ENCODE results near the gene REPIN1.

The REPIN1 gene

DNA sequence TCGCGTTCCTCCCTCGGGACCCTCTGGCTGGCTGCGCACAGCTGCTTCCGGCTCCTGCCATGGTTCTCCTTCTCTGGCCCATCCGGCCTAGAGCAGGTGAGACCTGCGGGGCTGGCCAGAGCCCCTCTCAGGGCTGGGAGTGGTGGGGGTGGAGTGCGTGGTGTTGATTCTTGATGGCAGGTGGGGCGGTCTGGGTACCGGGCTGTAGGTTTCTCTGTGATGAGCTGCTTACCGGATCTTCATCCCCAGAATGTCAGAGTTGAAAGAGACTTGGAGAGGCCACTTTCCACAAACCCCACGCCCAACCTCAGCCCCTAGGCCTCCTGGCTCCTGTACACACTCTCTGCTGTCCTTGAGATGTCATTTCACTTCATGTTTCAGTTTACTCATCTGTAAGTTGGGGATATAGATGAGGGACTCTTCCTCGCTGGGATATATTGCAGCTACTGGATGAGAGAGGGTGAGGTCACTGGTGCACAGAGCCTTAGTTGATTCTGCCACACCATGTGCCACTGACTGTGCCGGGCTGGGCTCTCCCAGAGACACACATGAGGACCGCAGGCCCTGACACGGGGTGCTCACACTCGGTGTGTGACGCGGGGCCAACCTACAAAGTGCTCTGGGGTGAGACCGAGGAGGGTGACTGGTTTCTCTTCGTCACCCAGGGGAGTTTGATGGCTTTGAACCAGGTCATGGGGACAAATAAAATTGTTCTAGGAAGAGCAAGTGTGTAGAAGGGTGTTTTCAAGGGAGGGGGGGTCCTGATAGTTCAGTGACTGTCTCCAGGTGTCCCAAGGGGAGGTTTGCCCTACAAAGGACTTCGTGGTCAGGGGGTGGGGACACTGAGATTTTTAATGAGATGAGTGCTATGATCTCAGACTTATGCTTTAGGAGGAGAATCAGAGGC is 40.0 kb downstream of the REPIN1 start:
- DNase-seq, result no peak

DNA sequence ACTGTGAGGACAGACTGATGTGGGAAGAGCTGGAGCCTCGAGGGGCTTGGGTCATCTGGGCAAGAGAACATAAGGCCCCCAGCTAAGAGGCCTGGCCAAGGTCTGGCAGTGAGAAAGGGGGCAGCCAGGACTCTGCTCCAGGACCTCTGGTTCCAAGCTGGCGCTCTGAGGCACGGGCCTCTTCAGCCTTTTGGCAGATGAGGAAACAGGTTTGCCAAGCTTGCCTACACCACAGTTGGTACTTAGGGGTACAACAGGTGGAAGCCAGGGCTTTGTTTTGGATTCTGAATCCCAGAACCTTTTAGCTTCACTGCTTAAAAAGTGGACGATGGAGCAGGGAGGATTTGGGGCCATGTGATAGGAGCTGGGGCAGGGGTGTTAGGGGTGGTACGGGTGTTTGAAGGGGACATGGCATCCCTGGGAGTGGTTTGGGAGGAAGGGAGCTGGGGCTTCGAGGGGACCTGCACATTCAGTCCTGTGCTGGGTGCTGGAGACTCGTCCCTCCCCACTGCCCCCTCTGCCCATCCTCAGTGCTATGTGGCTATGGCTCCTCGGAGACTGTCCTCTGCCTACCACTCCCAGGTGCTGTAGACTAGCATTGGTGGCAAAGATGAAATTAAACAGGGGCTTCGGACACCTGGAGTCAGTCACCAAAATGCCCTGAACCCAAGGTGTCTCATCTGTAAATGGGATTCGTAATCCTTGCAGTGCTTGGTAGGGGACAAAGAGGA is 40.8 kb downstream of the REPIN1 start:
- no peak for DNase-seq

DNA sequence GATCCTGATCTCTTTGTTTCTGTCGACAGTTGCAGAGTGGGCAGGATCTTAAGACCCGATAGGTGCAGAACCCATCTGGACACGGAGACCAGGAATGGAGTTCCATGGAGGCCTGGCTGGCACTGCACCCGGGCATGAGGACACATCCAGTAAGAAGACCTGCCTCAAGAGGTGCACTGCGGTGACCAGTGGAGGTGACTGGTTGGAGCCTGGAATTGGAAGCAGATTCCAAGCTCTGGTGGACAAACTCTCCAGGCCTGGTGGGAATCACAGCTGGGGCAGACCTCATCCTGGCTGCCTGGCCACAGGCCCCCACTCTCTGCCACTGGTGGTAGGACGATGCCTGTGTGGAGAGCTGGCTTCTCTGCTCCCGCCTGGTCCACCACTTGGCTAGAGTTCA is 41.5 kb downstream of the REPIN1 start:
- DNase-seq, result no peak

DNA sequence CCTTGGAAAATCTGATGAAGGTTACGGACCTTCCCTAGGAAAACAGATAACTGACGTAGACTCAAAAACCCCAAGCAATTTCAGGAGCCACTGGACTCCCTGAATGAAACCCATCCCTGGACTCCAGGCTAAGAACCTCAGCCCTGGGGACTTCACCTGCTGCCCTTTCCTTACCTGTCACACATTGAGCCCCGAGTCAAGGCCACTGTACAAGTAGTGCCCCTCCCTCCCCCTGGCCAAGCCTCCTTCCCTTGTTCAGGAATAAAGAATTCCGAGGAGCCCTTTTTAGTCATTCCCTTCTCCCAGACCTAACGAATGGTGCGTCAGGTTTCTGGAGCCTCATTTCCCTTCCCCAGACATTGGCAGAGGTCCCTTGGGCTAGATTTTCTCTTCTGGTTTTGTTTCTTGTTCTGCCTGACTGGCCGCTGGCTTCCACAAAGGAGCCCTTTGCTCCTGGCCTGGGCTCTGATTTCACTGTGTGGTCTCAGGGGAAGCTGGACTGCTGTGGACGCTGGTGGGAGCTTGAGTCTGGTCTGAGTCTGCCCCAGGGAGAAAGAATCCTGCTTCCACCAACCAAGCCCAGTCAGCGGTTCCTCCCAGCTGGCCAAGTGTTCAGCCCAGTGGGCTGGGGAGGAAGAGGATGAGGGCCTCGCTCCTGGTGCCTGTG is 42.2 kb downstream of the REPIN1 start:
- DNase-seq, result no peak

DNA sequence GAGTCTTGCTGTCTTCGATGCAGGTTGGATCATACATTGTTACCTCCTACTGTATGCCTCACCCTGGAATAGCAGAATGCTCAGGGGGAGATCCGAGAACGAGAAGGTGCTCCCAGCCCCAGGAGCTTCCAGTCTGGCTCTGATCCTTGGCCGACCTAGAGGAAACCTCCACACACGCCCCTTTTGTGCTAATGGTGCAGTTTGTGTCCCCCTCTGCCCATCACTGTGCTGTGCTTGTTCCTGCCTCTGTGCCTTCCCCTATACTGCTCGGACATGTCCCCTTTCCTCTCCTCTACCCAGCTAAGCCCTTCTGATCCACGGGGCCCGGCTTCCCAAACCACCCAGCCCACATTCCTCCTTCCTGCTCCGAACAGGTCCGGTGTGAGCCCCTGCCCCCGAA is 43.0 kb downstream of the REPIN1 start:
- no peak for DNase-seq

DNA sequence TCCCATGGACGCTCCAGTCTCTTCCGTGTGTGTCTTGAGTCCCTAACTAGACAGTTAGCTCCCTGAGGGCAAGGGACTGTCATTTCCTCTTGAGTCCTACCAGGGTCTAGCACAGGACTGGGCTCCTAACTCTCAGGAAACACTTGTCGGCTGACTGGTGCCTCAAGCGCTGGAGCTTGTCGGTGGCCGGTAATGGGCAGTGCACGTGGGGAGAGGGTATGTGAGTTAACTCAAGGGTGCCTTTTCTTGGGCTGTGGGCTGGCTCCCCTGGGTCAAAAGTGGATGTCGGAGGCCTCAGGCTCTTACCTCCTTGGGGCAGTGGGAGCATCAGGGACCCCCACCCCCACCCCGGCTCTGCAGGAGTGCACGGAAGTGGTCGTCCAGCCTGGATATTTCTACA is 43.4 kb downstream of the REPIN1 start:
- DNase-seq, result no peak

DNA sequence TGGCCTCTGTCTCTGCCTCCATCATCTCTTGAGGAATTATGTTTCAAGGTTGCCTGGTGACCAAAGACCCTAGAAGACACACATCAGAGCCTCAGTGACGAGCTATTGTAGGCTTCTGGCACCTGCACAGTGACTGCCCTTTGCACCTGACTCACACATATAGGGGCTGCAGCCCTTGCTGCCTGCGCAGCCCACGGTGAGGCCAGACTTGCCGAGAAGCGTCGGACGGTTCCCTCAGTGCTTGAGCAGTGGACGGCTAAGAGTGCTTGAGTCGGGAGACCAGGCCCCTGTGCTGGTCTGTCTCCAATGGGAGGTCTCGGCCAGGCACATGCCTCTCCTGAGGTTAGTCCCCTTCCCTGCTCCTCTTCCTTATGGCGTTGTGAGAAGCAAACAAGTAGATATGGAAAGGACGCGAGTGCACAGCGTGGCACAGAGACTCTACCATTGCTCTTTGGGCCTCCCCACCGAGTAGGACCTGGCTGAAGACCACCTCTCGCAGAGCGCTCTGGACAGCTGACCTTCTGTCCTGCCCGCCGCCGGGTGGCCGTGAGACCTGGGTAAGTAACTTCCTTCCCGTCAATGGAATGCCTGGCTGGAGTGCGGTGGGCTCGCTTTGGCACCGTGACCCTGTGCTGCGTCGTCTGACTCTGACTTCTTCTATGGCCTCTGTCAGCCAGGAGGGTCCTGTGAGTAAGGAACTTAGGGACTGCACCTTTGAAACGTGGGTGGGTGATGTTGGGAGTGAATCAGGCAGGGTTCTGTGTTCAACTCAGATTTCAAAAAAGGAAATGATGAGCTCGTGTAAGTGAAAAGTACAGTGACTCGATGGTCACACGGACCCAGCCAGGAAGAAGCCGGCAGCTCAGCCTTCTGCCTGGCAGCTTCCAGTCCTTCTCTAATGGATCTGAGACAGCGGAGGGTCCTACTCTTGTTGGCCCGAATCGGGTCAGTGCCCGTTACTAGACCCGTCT is 44.2 kb downstream of the REPIN1 start:
- no peak for DNase-seq

DNA sequence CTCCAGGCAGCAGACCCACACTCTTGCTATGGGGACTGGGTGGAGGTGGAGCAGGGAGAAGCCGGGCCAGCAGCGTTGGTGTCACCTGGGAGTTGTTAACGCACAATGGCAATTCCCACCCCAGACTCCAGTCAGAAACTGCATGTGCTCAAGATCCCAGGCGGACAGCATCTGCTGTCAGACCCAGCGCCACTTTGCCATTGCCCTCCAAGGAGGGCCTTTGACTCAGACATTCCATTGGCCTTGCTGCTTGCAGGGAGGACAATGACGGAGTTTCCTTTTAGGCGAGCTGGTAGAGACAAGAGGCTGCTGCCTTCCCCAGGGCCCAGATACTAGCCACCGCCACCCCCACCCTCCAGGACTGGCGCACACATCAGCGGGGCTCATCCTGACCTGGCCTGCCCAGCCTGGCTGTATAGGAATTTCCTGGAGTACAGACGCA is 45.0 kb downstream of the REPIN1 start:
- DNase-seq, result no peak

DNA sequence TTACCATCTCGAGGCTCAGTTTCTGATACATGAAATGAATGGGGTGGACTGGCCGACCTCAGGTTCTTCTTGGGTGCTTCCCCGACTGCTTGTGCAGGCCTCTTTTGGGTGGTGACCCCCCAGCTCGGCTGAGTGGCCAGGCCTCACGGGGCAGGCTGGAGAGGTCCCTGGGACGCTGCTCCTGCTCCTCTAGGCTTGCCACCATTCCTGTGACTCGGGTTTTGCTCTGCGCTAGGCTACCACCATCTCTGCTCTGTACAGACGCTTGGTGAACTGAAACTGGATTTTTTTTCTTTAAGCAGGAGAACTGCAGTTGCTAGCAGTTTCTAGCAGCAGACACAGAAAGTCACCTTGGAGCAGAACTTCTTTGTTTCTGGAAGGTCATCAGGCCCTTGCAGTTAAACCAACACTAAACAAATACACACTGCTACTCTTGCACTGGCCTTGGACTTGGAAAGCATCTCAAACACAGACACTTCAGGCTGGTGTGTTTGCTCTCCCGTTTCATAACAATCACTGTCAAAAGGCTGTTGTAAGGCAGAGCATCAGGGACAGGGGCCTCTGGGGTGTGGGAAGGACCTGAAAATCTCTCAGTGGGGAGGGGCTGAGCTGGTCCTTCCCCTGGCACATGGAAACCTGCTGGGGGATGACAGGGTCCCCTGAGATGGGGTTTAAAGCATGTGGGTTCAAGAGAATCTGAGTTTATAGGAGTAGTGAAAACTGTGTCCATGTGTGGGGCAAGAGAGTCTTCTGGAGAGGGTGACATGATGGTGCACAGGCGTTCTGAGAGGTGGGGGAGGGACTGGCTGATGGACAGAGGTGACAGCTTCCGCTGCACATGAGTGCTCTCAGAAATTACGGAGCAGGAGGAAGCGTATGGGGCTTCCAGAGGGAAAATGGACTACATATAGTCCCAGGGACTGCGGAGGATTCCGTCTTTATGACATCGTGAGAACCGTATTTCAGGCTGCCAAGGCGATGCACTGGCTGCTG is 46.8 kb downstream of the REPIN1 start:
- no peak for DNase-seq

DNA sequence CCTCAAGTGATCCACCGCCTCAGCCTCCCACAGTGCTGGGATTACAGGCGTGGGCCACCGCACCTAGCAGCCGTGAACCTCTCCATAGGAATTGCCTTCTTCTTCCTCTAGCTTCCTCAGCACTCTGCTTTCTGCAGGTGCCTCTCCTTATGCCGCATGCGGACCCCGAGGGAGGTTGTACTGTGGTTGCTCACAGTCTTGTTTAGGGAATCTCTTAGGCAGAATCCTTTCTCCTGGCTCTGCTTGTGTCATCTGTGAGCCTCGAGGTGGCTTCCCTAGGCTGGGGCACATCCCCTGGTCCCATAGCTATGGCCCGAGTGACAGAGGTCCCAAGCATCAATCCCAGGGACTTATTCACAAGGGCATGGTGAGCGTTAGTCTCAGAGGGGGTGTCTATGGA is 48.6 kb downstream of the REPIN1 start:
- no peak for DNase-seq

DNA sequence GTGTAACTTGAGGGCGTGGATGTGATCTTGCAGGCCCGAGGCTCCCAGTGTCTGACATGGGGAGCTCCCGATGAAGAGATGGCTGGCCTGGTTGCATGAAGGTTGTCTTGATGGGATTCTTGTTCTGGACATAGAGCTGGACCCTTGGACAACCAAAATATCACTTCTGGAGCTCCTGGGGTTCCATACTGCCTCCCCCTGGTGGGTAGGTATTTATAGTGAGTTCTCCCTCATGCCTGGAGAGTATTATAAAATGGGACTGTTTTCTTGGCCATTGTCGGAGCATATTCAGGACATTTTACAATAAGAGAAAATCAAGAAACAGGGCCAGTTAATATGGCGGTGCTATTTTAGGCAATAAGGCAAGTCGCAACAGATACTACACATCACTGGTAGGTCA is 49.2 kb downstream of the REPIN1 start:
- DNase-seq, result no peak

DNA sequence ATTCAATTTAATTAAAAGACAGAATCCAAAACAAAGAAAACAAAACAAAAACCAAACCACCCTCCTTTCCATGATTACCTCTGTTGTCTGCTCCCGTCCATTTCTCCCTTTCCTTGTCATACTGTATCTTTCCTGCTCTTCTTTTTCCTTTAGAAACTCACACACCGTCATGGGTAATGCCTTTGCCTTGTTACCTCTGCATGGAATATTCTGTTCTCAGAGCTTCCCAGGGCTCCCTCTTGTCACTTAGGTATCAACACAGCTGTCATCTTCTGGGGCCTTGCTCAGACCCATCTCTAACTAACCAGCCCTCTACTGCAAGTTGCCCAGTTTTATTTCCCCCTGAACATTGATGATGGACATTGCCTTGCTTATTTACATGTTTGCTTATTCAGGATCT is 51.6 kb downstream of the REPIN1 start:
- DNase-seq, result no peak

DNA sequence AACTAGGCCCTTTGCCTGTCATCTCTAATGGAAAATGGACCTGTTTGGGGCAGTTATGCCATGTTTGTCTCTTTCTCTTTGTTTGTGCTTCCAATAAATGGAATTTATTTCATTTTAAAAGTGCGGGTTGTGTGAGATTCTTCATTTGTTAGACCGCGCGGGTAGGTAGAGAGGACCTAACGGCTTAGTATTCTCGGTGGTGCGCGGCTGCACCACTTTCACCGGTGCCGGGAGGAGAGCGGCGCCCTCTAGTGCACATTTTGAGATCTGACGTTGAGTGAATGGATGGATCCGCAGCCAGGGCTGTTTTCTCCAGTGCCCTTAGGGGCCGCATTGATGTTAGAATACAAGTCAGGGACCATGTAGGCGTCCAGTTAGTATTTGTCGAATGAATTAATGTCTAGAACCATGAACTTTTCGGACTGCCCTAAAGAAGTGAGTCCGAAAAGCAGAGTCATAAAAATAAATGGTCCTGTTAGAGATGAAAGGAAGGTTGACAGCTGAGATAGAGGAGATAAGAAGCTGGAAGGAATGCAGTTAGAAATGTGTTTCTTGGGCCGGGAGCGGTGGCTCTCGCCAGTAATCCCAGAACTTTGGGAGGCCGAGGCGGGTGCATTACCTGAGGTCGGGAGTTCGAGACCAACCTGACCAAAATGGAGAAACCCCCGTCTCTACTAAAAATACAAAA is 52.5 kb downstream of the REPIN1 start:
- peak; percentile 80 for DNase-seq

DNA sequence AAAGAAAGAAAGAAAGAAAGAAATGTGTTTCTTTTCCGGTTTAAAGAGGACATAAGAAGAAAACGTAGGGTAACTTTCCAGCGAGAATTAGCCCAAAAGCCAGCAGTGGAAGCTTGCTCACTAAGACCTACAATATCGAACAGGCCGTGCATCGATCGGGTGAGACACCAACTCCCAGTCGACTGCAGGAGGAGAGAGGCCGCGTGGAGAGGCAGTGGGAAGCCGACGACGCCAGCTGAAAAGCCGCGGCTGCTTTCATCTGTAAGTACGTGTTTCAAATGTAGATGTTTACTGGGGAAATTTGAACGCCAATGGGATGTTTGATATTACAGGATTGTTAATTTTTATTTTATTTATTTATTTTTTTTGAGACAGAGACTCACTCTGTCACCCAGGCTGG is 53.2 kb downstream of the REPIN1 start:
- DNase-seq, result no peak

All from T-helper 9 cell (primary cell).